Measurements from ENCODE around the gene CEP164.

- TF ChIP-seq CTCF (IDR thresholded peaks at IDR 0.05): no peak
- TF ChIP-seq POLR2A (IDR thresholded peaks at IDR 0.05): no peak
Observed at GRCh38 chr11:117345039-117345438, 17.4 kb downstream of the CEP164 start.
